ENCODE data around the gene INPP4B.

INPP4B gene

DNA sequence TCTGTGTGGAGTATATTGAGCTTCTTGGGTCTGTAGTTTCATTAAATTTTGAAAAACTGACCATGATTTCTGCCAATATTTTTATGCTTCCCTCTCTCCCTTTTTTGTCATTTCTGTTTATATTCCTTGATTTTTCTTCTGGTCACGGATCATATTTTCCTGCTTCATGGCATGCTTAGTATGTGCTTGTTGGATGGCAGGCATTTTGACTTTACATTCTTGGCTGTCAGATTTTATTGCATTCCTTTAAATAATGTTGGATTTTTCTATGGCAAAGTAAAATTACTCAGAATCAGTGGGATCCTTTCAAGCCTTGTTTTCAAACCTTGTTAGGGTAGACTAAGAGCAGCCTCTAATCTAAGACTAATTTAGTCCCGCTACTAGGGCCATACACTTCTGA lies 677.9 kb downstream of the INPP4B start:
- in situ Hi-C loops (cut with MboI; ENCODE audit: low sequenced_read_pairs): no loop called here

DNA sequence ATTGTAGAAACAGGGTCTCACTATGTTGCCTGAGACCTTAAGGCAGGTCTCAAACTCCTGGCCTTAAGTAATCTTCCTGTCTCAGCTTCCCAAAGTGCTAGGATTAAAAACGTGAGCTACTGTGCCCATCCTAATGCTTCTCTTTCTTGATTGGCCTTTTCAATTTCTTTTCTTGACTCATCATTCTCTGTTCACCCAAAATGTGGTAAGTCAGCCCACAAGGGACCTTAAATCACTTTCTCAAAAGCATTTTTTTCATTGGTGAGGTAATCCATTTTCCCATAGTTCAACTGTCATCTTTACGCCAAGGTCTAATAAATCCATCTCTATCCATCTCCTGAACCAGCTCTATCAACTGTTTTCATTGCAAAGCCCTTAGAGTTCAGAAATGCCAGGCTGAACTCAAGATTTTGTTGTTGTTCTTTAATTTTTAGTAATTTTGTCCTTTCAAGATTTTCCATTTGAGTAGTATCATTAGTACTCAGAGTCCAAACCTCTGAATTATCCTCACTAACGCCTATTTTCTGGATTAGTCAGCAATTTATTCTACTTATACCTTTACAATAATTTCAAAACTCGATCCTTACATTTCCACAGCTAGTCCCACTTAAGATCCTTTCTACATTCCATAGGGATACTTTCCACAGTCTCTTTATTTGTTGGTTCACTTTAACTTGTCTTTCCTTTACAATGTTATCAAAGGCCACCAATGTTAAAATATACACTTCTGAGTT lies 681.2 kb downstream of the INPP4B start:
- in situ Hi-C loops (cut with MboI; ENCODE audit: low sequenced_read_pairs): no loop called here

DNA sequence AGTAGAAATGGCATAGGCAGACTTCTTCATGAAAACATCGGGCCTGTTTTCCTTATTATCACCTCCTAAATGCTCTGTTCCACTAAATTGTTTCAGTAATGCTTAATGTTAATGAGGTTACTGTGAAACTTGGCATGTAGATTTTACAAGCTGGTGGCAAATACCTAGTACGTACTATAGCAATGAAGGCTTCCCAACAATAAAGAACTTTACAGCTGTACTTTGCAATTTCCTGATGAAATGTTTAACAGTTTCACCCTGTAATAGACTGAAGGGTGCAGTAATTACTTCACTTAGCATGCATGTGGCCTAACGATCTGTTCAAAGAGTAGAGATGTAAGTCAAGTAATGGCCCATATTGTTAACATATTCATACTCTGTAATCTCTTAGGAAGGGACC lies 685.0 kb downstream of the INPP4B start:
- in situ Hi-C loops (cut with MboI; ENCODE audit: low sequenced_read_pairs): no loop called here

DNA sequence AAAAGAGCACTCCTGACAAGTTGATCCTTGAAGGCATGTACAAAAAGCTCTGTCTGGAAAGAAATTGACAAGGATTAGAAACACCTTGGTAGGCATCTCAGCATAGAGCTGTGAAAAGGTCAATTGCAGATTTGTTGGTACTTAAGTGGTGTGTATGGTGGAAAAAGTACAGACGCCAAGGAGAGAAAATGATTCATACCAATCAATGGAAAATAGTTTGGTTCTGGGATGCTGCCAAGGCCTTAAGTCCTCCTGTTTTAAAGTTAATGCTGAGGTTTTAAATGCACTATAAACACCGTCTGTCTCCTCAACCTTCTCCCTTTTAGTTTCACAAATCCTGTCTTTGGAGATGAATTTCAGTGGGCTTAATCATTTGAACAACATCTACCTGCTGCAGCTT lies 685.6 kb downstream of the INPP4B start:
- in situ Hi-C loops (cut with MboI; ENCODE audit: low sequenced_read_pairs): no loop called here

DNA sequence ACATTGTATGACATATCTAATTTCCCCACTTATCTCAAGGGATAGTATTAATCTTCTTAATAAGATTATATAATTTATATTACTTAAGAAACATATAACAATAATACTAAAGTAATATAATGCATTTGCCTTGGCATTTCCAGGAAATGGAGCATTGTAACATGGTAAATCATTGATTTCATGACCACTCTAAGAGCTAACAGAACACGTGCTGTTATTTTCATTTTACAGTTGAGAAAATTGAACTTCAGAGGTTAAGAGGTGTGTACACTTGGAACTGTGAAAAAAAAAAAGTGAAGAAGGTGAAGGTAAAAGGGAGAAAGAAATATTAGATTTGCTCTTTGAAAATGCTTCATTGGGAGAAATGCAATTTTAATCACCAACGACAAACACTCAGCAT lies 687.1 kb downstream of the INPP4B start:
- in situ Hi-C loops (cut with MboI; ENCODE audit: low sequenced_read_pairs): no loop called here

DNA sequence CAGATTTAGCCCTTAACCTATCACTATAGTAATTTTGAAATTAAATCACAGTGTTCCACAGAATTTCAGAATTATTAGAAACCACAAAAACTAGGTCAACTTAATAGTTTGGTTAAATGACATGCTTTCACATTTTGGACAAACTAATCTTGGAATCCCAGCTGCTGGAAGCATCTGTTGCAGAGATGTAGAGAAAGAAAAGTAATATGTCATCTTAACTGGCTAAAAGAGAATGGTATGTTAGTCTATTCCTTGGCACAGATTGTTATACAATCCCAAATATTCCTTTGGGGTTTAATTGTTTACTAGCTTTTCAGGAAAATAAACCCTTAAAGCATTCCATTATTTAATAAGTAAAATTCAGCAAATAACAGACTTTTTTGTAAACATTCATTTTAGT lies 689.8 kb downstream of the INPP4B start:
- in situ Hi-C loops (cut with MboI; ENCODE audit: low sequenced_read_pairs): no loop called here

DNA sequence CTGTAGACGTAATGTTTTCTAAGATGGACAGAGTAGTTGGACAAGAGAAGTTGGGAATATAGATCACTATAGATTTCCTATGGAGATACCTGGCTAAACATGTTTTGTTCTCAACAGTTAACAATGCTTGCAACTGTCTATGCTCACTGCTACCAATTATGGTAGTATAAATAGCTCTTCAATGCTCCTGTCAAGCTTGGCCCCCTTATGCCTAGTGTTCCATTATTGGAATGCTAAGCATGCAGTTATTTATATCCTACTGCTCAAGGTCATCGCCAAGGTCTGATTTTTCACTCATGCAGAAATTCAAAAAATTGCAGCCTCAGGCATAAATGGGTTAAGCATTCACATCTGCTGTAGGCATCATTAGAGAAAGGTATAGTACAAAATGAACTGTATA lies 690.8 kb downstream of the INPP4B start:
- in situ Hi-C loops (cut with MboI; ENCODE audit: low sequenced_read_pairs): no loop called here

DNA sequence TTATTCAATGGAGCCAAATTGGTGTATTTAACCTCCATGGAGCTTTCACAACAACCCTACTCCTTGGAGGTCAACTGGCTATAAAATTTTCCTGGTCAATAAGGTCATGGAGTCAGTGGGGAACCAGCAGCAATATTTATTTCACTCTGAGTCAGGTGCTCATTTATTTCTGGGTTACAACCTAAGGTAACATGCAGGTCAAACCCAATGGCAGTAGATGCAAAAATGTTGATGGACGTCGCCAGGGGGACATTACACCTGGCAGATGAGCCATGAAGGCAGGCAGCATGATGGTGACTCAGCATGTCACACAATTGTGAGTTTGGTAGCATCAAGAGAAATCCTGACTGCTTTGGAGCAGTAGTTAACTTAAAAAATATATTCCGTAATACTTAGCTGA lies 695.6 kb downstream of the INPP4B start:
- in situ Hi-C loops (cut with MboI; ENCODE audit: low sequenced_read_pairs): no loop called here

DNA sequence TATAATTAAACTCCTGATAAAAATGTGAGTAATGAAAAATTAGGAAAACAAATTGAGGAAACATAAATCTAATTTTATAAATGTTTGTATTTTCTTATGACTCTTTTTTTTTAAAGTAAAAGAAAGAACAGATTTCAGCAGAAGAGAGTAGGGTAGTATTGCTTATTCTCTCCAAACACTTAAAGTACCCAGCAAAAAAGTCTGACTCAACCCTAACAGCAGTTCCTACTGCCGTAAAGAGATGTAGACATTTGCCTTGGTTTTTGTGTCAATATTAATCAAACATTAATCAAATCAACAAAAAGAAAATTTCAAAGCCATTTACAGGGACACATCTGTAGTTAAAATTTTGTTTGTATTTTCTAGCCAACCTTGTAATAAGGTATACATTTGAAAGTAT lies 701.3 kb downstream of the INPP4B start:
- in situ Hi-C loops (cut with MboI; ENCODE audit: low sequenced_read_pairs): no loop called here

DNA sequence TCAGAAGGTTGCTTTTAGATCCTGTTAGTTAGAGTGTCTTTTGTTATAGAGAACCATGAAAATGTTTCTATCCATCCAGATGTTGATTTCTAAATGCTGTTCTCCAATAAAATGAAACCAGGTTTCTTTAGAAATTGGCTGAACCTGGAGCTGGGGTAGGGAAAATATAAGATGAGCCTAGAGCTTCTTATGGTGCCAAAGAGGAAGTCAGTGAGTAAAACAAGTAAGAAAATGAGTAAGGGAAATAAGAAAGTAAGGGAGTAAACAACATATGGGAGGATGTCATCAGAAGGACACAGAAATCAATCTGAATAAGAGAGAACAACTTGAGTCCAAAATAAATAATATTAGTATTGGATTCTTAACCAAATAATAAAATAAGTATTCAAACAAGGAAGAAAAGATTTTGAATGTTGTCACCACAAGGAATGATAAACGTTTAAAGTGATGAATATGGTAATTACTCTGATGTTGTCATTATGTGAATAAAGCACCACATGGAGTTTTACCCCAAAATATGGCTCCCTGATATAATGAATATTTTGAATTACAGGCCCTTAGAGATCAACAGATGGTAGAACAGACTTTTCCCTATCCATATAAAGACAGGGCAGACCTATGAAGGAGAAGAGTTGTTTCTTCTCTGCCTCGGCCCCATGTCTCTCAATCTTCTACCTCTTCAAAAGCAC lies 703.6 kb downstream of the INPP4B start:
- in situ Hi-C loops (cut with MboI; ENCODE audit: low sequenced_read_pairs): no loop called here

DNA sequence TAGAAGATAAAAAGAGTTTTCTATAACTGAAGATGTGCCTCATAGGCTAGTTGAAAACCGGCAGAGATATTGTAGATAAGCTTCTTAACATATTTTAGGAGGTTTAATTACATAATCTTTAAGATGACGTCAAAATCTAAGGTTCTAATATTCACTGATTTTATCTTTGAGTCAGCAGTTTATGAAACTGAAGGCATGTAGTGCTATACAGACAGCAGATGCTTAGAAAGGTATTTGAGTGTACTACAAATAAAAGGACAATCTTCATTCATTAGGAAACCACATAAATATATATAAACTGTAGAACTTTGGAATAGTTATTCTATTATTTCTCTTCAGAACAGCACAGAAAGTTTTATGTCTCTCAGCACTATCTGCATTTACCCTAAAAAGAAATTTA lies 704.9 kb downstream of the INPP4B start:
- in situ Hi-C loops (cut with MboI; ENCODE audit: low sequenced_read_pairs): no loop called here

DNA sequence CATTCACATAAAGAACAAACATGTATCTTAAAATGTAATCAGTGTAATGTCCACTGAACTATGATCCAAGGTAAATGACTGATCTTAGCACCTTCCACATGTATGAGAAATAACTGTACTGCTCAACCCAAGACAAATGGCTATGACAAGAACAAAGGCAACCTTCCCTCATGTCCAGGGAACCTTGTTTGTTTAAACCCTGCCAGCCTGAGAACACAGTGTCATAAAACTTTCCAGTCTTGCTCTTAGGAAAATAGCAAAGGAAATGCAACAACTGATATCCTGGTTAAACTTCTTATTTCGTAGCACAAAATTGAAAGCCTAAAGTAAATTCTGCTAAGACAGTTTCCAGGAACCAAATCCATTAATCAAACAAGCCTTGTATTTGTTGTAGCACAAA lies 715.4 kb downstream of the INPP4B start:
- in situ Hi-C loops (cut with MboI; ENCODE audit: low sequenced_read_pairs): no loop called here

DNA sequence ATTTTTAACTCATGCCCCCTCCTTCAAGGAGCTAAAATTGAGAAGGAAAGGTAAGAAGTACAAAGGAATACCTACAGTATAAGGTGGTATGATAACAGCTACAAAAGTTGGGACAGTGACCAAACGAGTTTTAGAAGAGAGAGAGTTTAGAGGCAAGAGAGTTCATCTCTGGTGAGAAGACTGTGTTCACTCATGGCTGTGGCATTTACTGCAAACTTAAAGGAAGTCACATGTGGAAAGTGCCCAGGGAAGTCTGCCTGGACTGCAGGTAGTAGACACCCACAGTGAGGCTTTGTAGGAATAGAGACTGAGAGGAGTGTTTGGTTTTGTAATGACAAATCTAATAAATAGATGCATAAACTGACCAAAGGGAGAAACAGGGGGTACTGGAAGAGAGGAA lies 716.2 kb downstream of the INPP4B start:
- in situ Hi-C loops (cut with MboI; ENCODE audit: low sequenced_read_pairs): no loop called here

DNA sequence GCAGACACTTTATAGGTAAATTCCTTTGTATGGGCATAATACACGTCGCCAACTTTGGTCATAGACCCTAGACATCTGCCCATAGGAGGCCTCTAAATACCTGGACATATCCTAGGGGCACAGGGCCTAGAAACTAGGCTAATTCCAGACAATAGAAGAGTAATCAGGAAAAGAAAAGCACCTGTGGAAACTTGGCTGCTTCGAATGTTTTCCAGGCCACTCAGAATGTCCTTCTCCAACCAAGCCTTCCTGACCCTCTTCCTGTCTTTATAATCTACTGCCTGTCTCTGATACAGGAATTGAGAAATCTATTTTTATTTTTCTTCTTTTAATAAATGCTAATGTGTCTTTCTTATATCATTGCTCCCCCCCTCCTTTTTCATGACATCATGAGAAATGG lies 716.6 kb downstream of the INPP4B start:
- in situ Hi-C loops (cut with MboI; ENCODE audit: low sequenced_read_pairs): no loop called here

DNA sequence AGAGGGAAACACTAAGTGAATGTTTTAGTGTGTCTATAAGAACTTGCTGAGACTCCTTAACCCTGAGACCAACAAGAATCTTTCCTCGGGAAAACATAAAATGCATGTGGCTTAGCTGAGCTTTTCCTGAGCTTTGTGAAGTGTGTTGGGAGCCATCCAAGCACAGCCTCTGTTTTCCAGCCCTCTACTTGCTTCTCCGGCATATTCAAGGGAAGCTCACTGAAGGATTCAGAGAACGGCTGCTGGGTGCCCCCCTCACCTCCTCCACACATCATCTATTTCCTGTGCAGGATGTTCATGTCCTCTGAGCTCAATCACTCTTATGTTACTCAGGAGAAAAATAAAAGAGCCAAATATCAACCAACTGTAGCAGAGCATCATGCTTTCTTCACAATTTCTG lies 717.6 kb downstream of the INPP4B start:
- in situ Hi-C loops (cut with MboI; ENCODE audit: low sequenced_read_pairs): no loop called here

DNA sequence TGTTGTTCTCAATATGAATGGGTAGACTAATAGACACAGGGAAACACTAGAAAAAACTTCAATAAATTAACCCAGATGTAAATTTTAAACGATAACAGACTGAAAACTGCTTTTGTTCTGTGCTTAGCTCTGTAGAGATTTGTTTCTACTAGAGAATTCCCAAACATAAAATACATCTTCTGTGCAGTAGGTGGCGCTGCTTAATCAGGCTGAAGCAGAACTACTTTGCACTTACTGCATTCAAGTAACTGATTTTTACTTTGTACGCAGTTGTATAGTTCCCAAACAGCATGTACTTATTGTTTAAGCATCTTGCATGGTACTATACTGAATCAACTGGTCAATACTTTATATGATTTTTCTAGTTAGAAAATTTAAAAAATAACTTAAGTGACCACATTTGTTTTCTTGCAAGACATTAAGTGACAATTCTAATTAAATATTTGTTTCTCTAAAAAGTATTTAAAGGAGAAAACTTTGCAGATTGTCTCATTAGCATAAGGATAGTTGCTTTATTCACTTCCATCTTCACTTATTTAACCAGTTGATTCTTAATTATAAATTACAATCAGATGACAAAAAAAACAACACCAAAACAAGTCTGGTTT lies 719.1 kb downstream of the INPP4B start:
- in situ Hi-C loops (cut with MboI; ENCODE audit: low sequenced_read_pairs): no loop called here

DNA sequence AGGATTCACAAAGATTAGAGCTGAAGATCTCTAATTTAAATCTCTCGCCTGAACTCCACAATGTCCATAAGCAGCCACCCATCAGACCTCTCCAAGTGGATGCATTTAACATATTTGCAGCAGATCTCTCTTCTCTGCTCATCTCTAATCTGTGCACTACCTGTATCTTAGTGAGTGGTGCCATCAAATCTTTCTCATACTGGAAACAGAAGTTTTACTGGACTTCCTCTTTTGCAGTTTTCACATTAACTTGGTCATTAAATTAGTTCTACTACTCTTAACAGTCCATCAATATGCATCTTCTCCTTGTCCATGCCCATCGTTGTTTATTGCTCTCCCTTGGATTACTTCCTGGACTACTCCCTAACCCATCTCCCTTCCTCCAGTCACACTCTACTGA lies 721.2 kb downstream of the INPP4B start:
- in situ Hi-C loops (cut with MboI; ENCODE audit: low sequenced_read_pairs): no loop called here

DNA sequence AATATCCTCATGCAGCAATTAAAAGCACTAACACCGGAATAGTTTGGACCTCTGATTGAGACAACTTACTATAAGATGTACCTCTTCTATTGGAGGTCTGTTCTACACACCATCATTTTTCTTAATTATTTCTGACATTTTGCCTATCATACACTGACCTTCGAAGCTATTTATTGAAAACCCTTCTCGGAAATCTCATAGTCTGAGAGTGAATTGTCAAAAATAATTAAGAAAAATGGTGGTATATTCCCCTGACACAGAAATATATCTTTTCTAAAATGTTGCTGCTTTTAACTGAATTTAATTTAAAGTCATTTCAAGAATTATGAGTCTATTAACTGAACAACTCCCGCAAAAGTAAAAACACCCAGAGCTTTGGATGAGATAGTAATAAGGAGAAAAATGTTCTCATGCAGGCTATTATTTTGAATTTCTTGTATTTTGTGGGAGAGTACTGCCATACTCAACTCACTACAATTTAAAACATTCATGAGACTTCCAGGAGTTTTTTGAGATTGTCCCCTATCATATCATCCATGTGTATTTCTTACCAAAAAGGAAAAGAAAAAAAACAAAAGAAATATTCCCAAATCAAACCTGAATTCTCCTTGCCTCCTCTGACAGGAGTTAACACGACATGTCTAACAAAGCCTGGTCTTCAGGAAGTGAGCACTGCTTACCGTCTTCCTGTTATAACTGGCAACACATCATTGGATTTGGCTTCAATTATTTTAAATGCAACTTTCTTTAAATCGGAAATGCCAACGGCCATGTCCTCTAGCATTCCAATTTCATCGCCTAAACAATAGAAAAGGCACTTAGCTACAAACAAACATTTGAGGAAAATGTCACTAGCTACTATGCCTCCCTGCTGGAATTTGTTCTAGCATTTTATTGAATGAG lies 724.4 kb downstream of the INPP4B start:
- in situ Hi-C loops (cut with MboI; ENCODE audit: low sequenced_read_pairs): no loop called here

DNA sequence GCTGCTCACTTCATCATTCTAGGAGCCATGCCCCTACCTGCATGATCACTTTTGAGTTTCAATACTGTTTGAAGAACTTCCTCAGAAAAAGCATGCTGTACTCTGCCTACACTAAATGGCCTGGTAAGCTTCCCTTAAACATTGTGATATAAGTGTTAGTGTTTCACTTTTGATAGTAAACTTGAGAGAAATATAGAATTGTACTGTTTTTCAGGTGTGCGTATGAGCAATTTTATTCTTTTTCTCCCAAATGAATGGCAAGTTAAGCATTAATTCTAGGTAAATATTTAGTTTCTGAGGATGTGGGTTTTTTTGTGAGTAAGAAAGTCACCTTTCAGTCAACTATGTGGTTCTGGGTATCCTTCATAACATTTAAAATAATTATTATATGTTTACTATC lies 725.2 kb downstream of the INPP4B start:
- in situ Hi-C loops (cut with MboI; ENCODE audit: low sequenced_read_pairs): no loop called here

DNA sequence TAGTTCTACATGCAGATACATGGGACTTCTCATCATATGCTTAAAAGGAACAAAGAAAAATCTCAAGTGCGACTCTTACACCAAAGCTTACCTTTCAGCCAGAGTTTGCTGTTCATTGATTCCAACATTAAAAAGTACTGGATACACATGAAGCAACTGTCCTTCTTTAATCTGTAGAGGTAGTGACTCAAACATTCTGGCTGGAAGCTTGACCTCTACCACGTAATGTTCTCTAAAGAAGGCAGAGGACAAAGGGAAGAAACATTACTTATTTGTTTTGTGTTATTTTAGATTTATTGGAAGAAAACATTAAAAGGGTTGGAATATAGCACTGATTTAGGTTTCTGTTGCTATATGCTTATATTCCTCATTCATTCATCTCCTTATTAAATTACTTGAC lies 733.6 kb downstream of the INPP4B start:
- in situ Hi-C loops (cut with MboI; ENCODE audit: low sequenced_read_pairs): no loop called here

DNA sequence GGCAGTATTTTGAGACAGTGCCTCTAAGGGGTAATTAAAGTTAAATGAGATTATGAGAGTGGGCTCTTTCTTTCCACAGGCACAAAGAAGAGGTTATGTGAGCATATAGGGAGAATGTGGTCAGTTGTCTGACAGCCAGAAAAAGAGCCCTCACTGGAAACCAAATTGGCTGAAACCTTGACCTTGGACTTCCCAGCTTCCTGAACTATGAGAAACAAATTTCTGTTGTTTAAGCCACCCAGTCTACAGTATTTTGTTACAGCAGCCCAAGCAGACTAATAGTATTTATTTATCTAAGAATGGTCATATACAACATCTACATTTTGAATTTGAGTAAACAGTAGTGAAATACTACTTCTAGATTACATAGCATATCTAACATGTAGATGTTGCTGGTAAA lies 736.0 kb downstream of the INPP4B start:
- in situ Hi-C loops (cut with MboI; ENCODE audit: low sequenced_read_pairs): no loop called here

Measured in HL-60/S4 treated with phorbol 12-myristate 13-acetate at 8.2 ng/mL for 4 days and 3 days (cell line).